LNCaP clone FGC (cell line): ENCODE data around the gene VAV2.

Experiments used
- DNase-seq: peaks from one replicate; pipeline ENCODE4 v3.0.0-alpha.2; 2011; ENCODE audit warnings: low read depth
- H3K4me3 ChIP-seq: 2 replicates; pipeline ENCODE4 v1.5.1; 2011; ENCODE audit warnings: mild to moderate bottlenecking, low read depth, low read length, control low read depth
- TF ChIP-seq, protein P1 (sequence below): IDR thresholded peaks from 2 replicates; pipeline ENCODE4 v1.5.1; 2012; ENCODE audit warnings: mild to moderate bottlenecking; ENCODE audit not compliant: control insufficient read depth, insufficient read depth; ENCODE audit errors: extremely low read depth

Gene VAV2

GRCh38 chr9:133979273-133979920, 12.7 kb downstream of the VAV2 start:
- no peak overlapping the region for H3K4me3 ChIP-seq
- TF ChIP-seq, protein P1, sequence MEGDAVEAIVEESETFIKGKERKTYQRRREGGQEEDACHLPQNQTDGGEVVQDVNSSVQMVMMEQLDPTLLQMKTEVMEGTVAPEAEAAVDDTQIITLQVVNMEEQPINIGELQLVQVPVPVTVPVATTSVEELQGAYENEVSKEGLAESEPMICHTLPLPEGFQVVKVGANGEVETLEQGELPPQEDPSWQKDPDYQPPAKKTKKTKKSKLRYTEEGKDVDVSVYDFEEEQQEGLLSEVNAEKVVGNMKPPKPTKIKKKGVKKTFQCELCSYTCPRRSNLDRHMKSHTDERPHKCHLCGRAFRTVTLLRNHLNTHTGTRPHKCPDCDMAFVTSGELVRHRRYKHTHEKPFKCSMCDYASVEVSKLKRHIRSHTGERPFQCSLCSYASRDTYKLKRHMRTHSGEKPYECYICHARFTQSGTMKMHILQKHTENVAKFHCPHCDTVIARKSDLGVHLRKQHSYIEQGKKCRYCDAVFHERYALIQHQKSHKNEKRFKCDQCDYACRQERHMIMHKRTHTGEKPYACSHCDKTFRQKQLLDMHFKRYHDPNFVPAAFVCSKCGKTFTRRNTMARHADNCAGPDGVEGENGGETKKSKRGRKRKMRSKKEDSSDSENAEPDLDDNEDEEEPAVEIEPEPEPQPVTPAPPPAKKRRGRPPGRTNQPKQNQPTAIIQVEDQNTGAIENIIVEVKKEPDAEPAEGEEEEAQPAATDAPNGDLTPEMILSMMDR = no peak
- no peak for DNase-seq

GRCh38 chr9:133978899-133979272, 13.2 kb downstream of the VAV2 start:
- no peak overlapping the region for H3K4me3 ChIP-seq
- TF ChIP-seq, protein P1 = no peak
- DNase-seq = no peak

- no peak for DNase-seq
- TF ChIP-seq, protein P1 = no peak
- no peak overlapping the region for H3K4me3 ChIP-seq
Measured at GRCh38 chr9:133978226-133978898, 13.8 kb downstream of the VAV2 start.

DNA sequence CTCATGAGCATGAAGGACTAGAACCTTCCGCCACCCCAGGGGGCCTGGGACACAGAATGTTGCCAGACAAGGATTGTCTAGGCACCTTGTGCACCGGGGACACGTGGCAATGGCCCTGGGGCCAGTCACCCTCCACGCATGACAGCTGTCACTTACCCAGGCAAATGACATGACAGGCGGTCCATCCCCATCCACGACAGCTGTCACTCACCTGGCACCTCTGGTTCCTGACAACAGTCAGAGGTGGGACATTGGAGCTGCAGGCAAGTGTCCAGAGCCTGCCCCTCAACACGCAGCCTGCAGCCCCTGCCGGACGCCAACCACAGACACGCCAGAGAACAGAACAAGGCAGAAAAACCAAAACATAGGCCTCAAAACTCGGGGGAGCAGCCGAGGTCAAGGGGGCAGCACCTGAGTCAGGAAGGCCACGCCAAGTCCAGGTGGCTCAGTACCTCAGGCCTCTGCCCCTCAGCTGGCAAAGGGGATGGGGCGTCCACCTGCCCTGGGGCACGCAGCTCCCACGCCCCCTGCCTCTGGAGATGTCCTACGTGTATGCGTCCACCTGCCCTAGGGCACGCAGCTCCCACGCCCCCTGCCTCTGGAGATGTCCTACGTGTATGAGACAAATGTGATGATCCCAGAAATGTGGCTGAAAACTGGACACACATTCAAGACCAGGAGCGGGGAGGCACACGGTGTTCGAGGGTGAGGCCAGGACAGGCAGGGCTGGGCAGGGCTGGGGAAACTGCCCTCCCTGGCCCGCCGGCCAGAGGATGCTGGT, 14.5 kb downstream of the VAV2 start:
- DNase-seq = no peak
- TF ChIP-seq, protein P1 = no peak

GRCh38 chr9:133976887-133977286, 15.2 kb downstream of the VAV2 start:
- DNase-seq = no peak
- no peak overlapping the region for H3K4me3 ChIP-seq
- TF ChIP-seq, protein P1 = no peak

More for the DNA sequence above, 14.5 kb downstream of the VAV2 start:
- no peak overlapping the region for H3K4me3 ChIP-seq

- no peak for DNase-seq
- H3K4me3 ChIP-seq = no peak overlapping the region
- TF ChIP-seq, protein P1 = no peak
Measured at GRCh38 chr9:133976191-133976861, 15.8 kb downstream of the VAV2 start.
